Panc1 (cell line): Measurements from ENCODE around the gene PTGES3. TPM values are rescaled to one million over a fixed set of nuclear protein-coding genes. Genes with fewer than 3 reads are reported as not detected.

Experiments
- ATAC-seq: fragments of 200-7000 bp; cut with Tn5 transposase; 2 replicates; pipeline ENCODE4 v1.9.1; 2020; ENCODE audit warnings: mild to moderate bottlenecking, moderate library complexity
- BruUV-seq: library from RNA; stranded (reverse); fragments of 400-500 nt; replicated peaks from 2 replicates; lab custom pipeline; 2021; lab: Mats Ljungman, UMichigan
- CTCF ChIA-PET: fragments of 300-600 bp; sonication (Branson Sonifier 250); formaldehyde crosslinking; loops from one replicate; lab custom pipeline; 2022; ENCODE audit warnings: antibody characterized with exemption; lab: Charles Lee
- POLR2A ChIA-PET: fragments of 300-600 bp; sonication (Branson Sonifier 250); formaldehyde crosslinking; loops from one replicate; lab custom pipeline; 2022; ENCODE audit warnings: antibody characterized with exemption; lab: Charles Lee
- DNase-seq: peaks from one replicate; pipeline ENCODE4 v3.0.0-alpha.2; 2010; ENCODE audit warnings: low read depth, low spot score
- H3K27ac ChIP-seq: 2 replicates; pipeline ENCODE4 v1.5.1; 2011; ENCODE audit warnings: mild to moderate bottlenecking, low read length, inconsistent platforms
- H3K27me3 ChIP-seq: fragments of 200-500 bp; sonication (Bioruptor generic); 2 replicates; pipeline ENCODE4 v1.6.0; 2014; ENCODE audit warnings: low read length, inconsistent platforms; ENCODE audit not compliant: control insufficient read depth, insufficient read depth
- H3K36me3 ChIP-seq: fragments of 200-500 bp; sonication (Bioruptor generic); 2 replicates; pipeline ENCODE4 v1.5.1; 2014; ENCODE audit warnings: inconsistent platforms, mild to moderate bottlenecking, low read length, moderate library complexity; ENCODE audit not compliant: control insufficient read depth, insufficient read depth
- H3K4me1 ChIP-seq: 2 replicates; pipeline ENCODE4 v1.5.1; 2011; ENCODE audit warnings: inconsistent platforms, mild to moderate bottlenecking, low read length, moderate library complexity; ENCODE audit not compliant: control insufficient read depth, insufficient read depth
- H3K4me3 ChIP-seq, 2 experiments: 2 replicates each; pipeline ENCODE4 v1.5.1; 2011 to 2012; ENCODE audit warnings: low read depth in 2 of 2, low read length in 2 of 2, mild to moderate bottlenecking in 2 of 2, inconsistent platforms in 1 of 2, moderate library complexity in 1 of 2
- H3K9me3 ChIP-seq: fragments of 200-500 bp; sonication (Bioruptor generic); 2 replicates; pipeline ENCODE4 v1.5.1; 2014; ENCODE audit warnings: low read depth, mild to moderate bottlenecking, inconsistent platforms, low read length, moderate library complexity; ENCODE audit not compliant: control insufficient read depth, insufficient read depth
- CTCF ChIP-seq: fragments of 450-650 bp; IDR thresholded peaks from 2 replicates; pipeline ENCODE4 v1.5.1; 2017; ENCODE audit warnings: mild to moderate bottlenecking
- POLR2AphosphoS5 ChIP-seq: IDR thresholded peaks from 2 replicates; pipeline ENCODE4 v1.6.1; 2012; ENCODE audit warnings: mild to moderate bottlenecking, low read depth, low read length, moderate library complexity
- REST ChIP-seq, 2 experiments: IDR thresholded peaks; 2 replicates each; pipeline ENCODE4 v1.6.1; 2011 to 2012; ENCODE audit warnings: low read depth in 2 of 2, control low read depth in 1 of 2, low read length in 1 of 2, mild to moderate bottlenecking in 1 of 2, moderate library complexity in 1 of 2; ENCODE audit not compliant: insufficient read depth in 1 of 2
- SIN3A ChIP-seq: IDR thresholded peaks from 2 replicates; pipeline ENCODE4 v1.6.1; 2012; ENCODE audit warnings: low read depth, mild to moderate bottlenecking, low read length, moderate library complexity, borderline replicate concordance; ENCODE audit not compliant: insufficient read depth
- TCF7L2 ChIP-seq: IDR thresholded peaks from 2 replicates; pipeline ENCODE4 v1.6.1; 2011; ENCODE audit warnings: mild to moderate bottlenecking, low read depth, low read length, inconsistent platforms
- in situ Hi-C: cut with HindIII; loops from 2 replicates; pipeline ENCODE4 v1.10.0; 2016; ENCODE audit warnings: low sequenced_read_pairs, low pct_unique_long_range_greater_than_20kb
- intact Hi-C: fragments of 100-400 bp; cut with micrococcal nuclease; formaldehyde crosslinking; loops from one replicate; pipeline ENCODE4 v1.10.0; 2022; ENCODE audit not compliant: unreplicated experiment
- total RNA-seq: library from RNA; stranded (reverse); gene quantifications from one replicate; pipeline ENCODE4 v1.2.1, GENCODE V29; 2021; ENCODE audit not compliant: unreplicated experiment

Gene PTGES3
- total RNA-seq, 1 experiment from 2014 or later = 339 TPM

GRCh38 chr12:56682323-56682722 lies 5.8 kb downstream of the PTGES3 start:
- Histone ChIP-seq H3K27me3 (no peaks in the 10 kb centered on the region), H3K9me3 (no peaks in the 10 kb centered on the region), H3K4me3 (no peak overlapping the region), H3K36me3 (peaks cover 4% of the 10 kb centered on the region), H3K4me1 (peaks cover 6% of the 10 kb centered on the region; the same call in 1 of the 2 replicates), H3K27ac (no peak overlapping the region)
- intact Hi-C loops = no loop called here
- in situ Hi-C loops = no loop called here
- ChIA-PET CTCF (no interaction called here), POLR2A (interaction anchor here (0.6 kb wide), 1 partner anchor 9 kb away, joined by 3 read pairs; no protein-coding TSS in a partner anchor)
- DNase-seq (no peak), ATAC-seq (no peak)
- no TSS peak for BruUV-seq
- TF ChIP-seq TCF7L2 (no peak), REST (IDR thresholded peaks at IDR 0.05; ENCODE audit: insufficient read depth in 1 of 2, low read depth in 2 of 2, low read length in 1 of 2) (no peak), CTCF (no peak), POLR2AphosphoS5 (no peak), SIN3A (no peak)

GRCh38 chr12:56679883-56680575 lies 8.1 kb downstream of the PTGES3 start:
- in situ Hi-C loops = no loop called here
- Histone ChIP-seq H3K9me3 (no peaks in the 10 kb centered on the region), H3K27ac (no peak overlapping the region), H3K36me3 (no peaks in the 10 kb centered on the region), H3K4me3 (no peak overlapping the region), H3K4me1 (peaks cover 9% of the 10 kb centered on the region; the same call in 1 of the 2 replicates), H3K27me3 (no peaks in the 10 kb centered on the region)
- intact Hi-C loops = no loop called here
- DNase-seq (no peak), ATAC-seq (no peak)
- POLR2A ChIA-PET = no interaction called here
- no TSS peak for BruUV-seq
- no peak for TF ChIP-seq POLR2AphosphoS5
- no peak for TF ChIP-seq SIN3A
- no peak for TF ChIP-seq REST (IDR thresholded peaks at IDR 0.05; ENCODE audit: insufficient read depth in 1 of 2, low read depth in 2 of 2, low read length in 1 of 2)
- no peak for TF ChIP-seq TCF7L2
- no peak for TF ChIP-seq CTCF
- CTCF ChIA-PET = interaction anchor here (0.6 kb wide), 1 partner anchor 317 kb away, joined by 3 read pairs; no protein-coding TSS in a partner anchor
